MG63 (cell line): ENCODE data around the gene TBC1D23. TPM values are rescaled to one million over a fixed set of nuclear protein-coding genes. Genes with fewer than 3 reads are reported as not detected.
A peak's percentile ranks its signal among the peaks of the same experiment; 100 is the strongest.
"Not testable (repeated sequence)": the region's sequence is repeated elsewhere in the genome, so short reads cannot be mapped to it uniquely, and the experiment has no call there.

Source experiments
- DNase-seq: peaks from one replicate; pipeline ENCODE4 v3.0.0-alpha.2; 2020
- H3K27me3 ChIP-seq: fragments of 250-450 bp; sonication (Bioruptor Pico); 2 replicates; pipeline ENCODE4 v1.5.1; 2020; ENCODE audit warnings: mild to moderate bottlenecking, moderate library complexity
- H3K36me3 ChIP-seq: fragments of 250-450 bp; sonication (Bioruptor Pico); 2 replicates; pipeline ENCODE4 v1.5.1; 2020; ENCODE audit warnings: mild to moderate bottlenecking, moderate library complexity
- H3K4me3 ChIP-seq: fragments of 250-450 bp; sonication (Bioruptor Pico); 2 replicates; pipeline ENCODE4 v1.5.1; 2020; ENCODE audit warnings: mild to moderate bottlenecking, moderate library complexity
- H3K9me3 ChIP-seq: fragments of 250-450 bp; sonication (Bioruptor Pico); 2 replicates; pipeline ENCODE4 v1.5.1; 2020; ENCODE audit warnings: mild to moderate bottlenecking, moderate library complexity
- total RNA-seq: library from RNA; depleted of rRNA; stranded (reverse); fragments of >200 nt; shearing (Covaris generic); gene quantifications from 2 replicates; pipeline ENCODE4 v1.2.3, GENCODE V29; 2014; ENCODE audit warnings: low replicate concordance

The TBC1D23 gene
- total RNA-seq, 1 experiment from 2014 or later, result 39.4 TPM

- Histone ChIP-seq H3K9me3 (no peaks in the 10 kb centered on the region), H3K36me3 (peaks cover 74% of the 10 kb centered on the region), H3K4me3 (no peak overlapping the region), H3K27me3 (no peaks in the 10 kb centered on the region)
- DNase-seq, result no peak
Observed at GRCh38 chr3:100324044-100324443, 63.3 kb downstream of the TBC1D23 start.

- no peak overlapping the region for H3K4me3 ChIP-seq
- no peaks in the 10 kb centered on the region for H3K27me3 ChIP-seq
- H3K9me3 ChIP-seq, result no peaks in the 10 kb centered on the region
- H3K36me3 ChIP-seq, result peaks cover 59% of the 10 kb centered on the region
- no peak for DNase-seq
Observed at GRCh38 chr3:100325827-100326226, 65.0 kb downstream of the TBC1D23 start.

GRCh38 chr3:100327377-100327776 lies 66.6 kb downstream of the TBC1D23 start:
- not testable (repeated sequence) for H3K27me3 ChIP-seq, H3K9me3 ChIP-seq, H3K4me3 ChIP-seq, DNase-seq
- peaks cover 49% of the 10 kb centered on the region for H3K36me3 ChIP-seq

DNA sequence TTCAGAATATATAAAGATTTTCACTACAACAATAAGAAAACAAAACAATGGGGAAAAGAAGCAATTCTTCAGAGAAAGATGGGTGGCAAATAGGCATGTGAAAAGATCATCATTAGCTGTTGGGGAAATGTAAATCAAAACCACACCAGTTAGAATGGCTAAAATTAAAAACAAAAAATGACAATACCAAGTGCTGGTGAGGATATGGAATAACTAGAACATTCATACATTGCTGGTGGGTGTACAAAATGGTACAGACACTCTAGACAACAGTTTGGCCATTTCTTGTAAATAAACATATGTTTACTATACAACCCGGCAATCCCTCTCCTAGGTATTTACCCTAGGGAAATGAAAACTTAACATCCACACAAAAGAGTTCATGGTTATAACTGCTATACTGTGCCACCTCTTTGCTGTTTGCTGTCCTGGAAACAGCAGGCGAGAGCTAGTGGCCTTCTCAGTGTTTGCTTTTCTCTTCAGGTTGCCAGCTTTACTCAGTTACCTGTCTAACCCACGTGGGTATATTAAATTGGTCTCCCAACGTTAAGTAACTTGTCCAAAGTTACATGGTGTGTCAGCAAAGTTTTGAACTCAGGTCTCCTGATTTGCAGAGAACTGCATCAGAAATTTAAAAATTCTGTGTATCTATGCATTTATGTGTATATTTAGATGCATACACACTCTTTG lies 69.2 kb downstream of the TBC1D23 start:
- H3K4me3 ChIP-seq, result no peak overlapping the region
- H3K36me3 ChIP-seq, result peaks cover 28% of the 10 kb centered on the region
- no peaks in the 10 kb centered on the region for H3K27me3 ChIP-seq
- no peaks in the 10 kb centered on the region for H3K9me3 ChIP-seq
- DNase-seq, result no peak

DNA sequence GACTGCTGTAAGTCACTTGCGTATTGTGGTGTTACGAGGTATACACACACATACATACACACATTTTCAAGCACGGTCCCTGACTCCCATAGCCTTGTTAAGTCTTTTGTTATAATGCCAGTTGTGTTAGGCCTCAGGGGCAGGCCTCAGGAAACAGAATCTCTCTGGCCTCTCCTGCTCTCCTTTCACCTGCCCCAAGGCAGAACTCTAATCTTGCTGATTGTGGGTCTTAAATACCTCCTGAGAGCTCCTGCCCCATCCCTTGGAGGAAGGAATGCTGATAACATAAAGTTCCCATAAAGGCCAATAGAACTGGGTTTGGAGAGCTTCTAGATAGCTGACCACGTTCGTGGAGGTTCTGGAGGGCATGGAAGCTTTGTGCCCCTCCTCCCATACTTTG lies 69.9 kb downstream of the TBC1D23 start:
- no peaks in the 10 kb centered on the region for H3K27me3 ChIP-seq
- DNase-seq, result no peak
- H3K4me3 ChIP-seq, result no peak overlapping the region

GRCh38 chr3:100331660-100332059 lies 70.9 kb downstream of the TBC1D23 start:
- no peaks in the 10 kb centered on the region for H3K9me3 ChIP-seq
- H3K36me3 ChIP-seq, result peaks cover 19% of the 10 kb centered on the region
- H3K27me3 ChIP-seq, result no peaks in the 10 kb centered on the region
- no peak for DNase-seq
- H3K4me3 ChIP-seq, result no peak overlapping the region

More for the DNA sequence above, 69.9 kb downstream of the TBC1D23 start:
- Histone ChIP-seq H3K36me3 (peaks cover 22% of the 10 kb centered on the region), H3K9me3 (no peaks in the 10 kb centered on the region)

GRCh38 chr3:100333051-100333450 lies 72.3 kb downstream of the TBC1D23 start:
- Histone ChIP-seq H3K4me3 (no peak overlapping the region), H3K9me3 (no peaks in the 10 kb centered on the region), H3K27me3 (no peaks in the 10 kb centered on the region), H3K36me3 (peaks cover 7% of the 10 kb centered on the region)
- DNase-seq, result no peak

- no peak for DNase-seq
- no peaks in the 10 kb centered on the region for H3K27me3 ChIP-seq
- peaks cover 16% of the 10 kb centered on the region for H3K36me3 ChIP-seq
- no peaks in the 10 kb centered on the region for H3K9me3 ChIP-seq
- peak overlapping the region; percentile 76 for H3K4me3 ChIP-seq
Observed at GRCh38 chr3:100333970-100334487, 73.2 kb downstream of the TBC1D23 start.

GRCh38 chr3:100334488-100335351 lies 73.9 kb downstream of the TBC1D23 start, which contains the start of gene NIT2:
Gene NIT2, plus strand, starts transcription at chr3:100334757. Its CDS starts 35 bp downstream, at chr3:100334792.
- Histone ChIP-seq H3K27me3 (no peaks in the 10 kb centered on the region), H3K9me3 (no peaks in the 10 kb centered on the region), H3K36me3 (peaks cover 22% of the 10 kb centered on the region), H3K4me3 (peak within 1 kb of the TSS; percentile 76)
- peak; percentile 92 for DNase-seq

GRCh38 chr3:100335434-100335833 lies 74.6 kb downstream of the TBC1D23 start:
- peak; percentile 24 for DNase-seq

DNA sequence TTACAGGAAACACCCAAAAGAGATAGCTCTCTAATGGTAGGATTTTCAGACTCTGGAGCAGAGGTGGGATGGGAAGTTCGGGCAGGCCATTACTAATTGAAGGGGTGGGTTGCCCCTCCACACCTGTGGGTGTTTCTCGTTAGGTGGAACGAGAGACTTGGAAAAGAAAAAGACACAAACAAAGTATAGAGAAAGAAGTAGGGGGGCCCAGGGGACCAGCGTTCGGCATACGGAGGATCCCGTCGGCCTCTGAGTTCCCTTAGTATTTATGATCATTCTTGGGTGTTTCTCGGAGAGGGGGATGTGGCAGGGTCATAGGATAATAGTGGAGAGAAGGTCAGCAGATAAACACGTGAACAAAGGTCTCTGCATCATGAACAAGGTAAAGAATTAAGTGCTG lies 75.4 kb downstream of the TBC1D23 start:
- peaks cover 36% of the 10 kb centered on the region for H3K36me3 ChIP-seq
- not testable (repeated sequence) for H3K4me3 ChIP-seq, H3K9me3 ChIP-seq, H3K27me3 ChIP-seq, DNase-seq

More at GRCh38 chr3:100335434-100335833, 74.6 kb downstream of the TBC1D23 start:
- Histone ChIP-seq H3K36me3 (peaks cover 30% of the 10 kb centered on the region), H3K4me3 (peak overlapping the region; percentile 76), H3K27me3 (no peaks in the 10 kb centered on the region), H3K9me3 (no peaks in the 10 kb centered on the region)

DNA sequence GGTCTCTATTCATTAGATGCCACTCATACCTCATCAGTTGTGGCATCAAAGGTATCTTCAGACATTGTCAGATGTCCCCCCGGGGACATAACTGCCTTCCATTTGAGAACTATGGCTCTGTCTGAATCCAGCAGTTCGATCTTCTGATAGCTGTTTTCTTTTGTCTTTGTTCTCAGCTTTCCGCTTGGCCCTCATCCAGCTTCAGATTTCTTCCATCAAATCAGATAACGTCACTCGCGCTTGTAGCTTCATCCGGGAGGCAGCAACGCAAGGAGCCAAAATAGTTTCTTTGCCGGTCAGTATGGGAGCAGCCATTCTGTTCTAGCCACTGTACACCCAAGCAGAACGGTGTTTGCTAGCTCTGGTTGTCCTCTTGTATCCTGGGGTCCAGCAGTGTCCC lies 78.1 kb downstream of the TBC1D23 start:
- Histone ChIP-seq H3K27me3 (no peaks in the 10 kb centered on the region), H3K4me3 (no peak overlapping the region), H3K36me3 (peaks cover 62% of the 10 kb centered on the region), H3K9me3 (peaks cover 4% of the 10 kb centered on the region)
- no peak for DNase-seq

DNA sequence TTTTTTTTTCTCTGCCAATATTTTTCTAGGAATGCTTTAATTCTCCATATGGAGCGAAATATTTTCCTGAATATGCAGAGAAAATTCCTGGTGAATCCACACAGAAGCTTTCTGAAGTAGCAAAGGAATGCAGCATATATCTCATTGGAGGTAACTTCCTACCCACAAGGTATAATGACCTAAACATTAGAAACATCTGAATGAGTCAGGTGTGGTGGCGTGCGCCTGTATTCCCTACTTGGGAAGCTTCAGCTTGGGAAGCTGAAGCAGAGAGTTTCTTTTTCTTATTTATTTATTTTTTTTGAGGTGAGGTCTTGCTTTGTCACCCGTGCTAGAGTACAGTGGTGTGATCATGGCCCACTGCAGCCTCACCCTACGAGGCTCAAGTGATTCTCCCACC lies 79.0 kb downstream of the TBC1D23 start:
- peaks cover 67% of the 10 kb centered on the region for H3K36me3 ChIP-seq
- DNase-seq, result no peak
- H3K27me3 ChIP-seq, result no peaks in the 10 kb centered on the region
- no peak overlapping the region for H3K4me3 ChIP-seq
- H3K9me3 ChIP-seq, result peaks cover 4% of the 10 kb centered on the region

- H3K27me3 ChIP-seq, result no peaks in the 10 kb centered on the region
- peaks cover 4% of the 10 kb centered on the region for H3K9me3 ChIP-seq
- peaks cover 75% of the 10 kb centered on the region for H3K36me3 ChIP-seq
- DNase-seq, result no peak
- no peak overlapping the region for H3K4me3 ChIP-seq
Observed at GRCh38 chr3:100340527-100340926, 79.7 kb downstream of the TBC1D23 start.

- H3K36me3 ChIP-seq, result peaks cover 93% of the 10 kb centered on the region
- H3K4me3 ChIP-seq, result no peak overlapping the region
- no peaks in the 10 kb centered on the region for H3K27me3 ChIP-seq
- no peak for DNase-seq
- peaks cover 6% of the 10 kb centered on the region; the same call in 1 of the 2 replicates for H3K9me3 ChIP-seq
Observed at GRCh38 chr3:100348727-100349126, 87.9 kb downstream of the TBC1D23 start.

GRCh38 chr3:100351770-100352169 lies 91.0 kb downstream of the TBC1D23 start:
- not testable (repeated sequence) for H3K4me3 ChIP-seq, H3K9me3 ChIP-seq, DNase-seq, H3K27me3 ChIP-seq
- peaks cover 96% of the 10 kb centered on the region for H3K36me3 ChIP-seq
